ENCODE measurements around the gene IKZF4.

DNA sequence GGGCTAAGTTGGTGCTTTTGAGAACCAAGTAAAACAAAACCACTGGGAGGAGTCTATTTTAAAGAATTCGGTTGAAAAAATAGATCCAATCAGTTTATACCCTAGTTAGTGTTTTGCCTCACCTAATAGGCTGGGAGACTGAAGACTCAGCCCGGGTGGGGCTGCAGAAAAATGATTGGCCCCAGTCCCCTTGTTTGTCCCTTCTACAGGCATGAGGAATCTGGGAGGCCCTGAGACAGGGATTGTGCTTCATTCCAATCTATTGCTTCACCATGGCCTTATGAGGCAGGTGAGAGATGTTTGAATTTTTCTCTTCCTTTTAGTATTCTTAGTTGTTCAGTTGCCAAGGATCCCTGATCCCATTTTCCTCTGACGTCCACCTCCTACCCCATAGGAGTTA, 48.8 kb upstream of the IKZF4 start:
- TF ChIP-seq ZFP30 (CRISPR knock-in tag; IDR thresholded peaks at IDR 0.05) (no peak), PPARA (CRISPR knock-in tag; IDR thresholded peaks at IDR 0.05; ENCODE audit: borderline replicate concordance) (no peak), RARB (CRISPR knock-in tag; IDR thresholded peaks at IDR 0.05) (no peak), TCF4 (CRISPR knock-in tag; IDR thresholded peaks at IDR 0.05; ENCODE audit: borderline replicate concordance) (no peak), OSR1 (CRISPR knock-in tag; IDR thresholded peaks at IDR 0.05) (no peak), CSDC2 (CRISPR knock-in tag; IDR thresholded peaks at IDR 0.05) (no peak), ESRRG (CRISPR knock-in tag; IDR thresholded peaks at IDR 0.05) (no peak), ISL1 (CRISPR knock-in tag; IDR thresholded peaks at IDR 0.05) (no peak), ARNTL (CRISPR knock-in tag; IDR thresholded peaks at IDR 0.05; ENCODE audit: borderline replicate concordance, low read depth) (no peak)
- TF ChIP-seq, protein P1, sequence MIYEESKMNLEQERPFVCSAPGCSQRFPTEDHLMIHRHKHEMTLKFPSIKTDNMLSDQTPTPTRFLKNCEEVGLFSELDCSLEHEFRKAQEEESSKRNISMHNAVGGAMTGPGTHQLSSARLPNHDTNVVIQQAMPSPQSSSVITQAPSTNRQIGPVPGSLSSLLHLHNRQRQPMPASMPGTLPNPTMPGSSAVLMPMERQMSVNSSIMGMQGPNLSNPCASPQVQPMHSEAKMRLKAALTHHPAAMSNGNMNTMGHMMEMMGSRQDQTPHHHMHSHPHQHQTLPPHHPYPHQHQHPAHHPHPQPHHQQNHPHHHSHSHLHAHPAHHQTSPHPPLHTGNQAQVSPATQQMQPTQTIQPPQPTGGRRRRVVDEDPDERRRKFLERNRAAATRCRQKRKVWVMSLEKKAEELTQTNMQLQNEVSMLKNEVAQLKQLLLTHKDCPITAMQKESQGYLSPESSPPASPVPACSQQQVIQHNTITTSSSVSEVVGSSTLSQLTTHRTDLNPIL (CRISPR knock-in tag; IDR thresholded peaks at IDR 0.05; ENCODE audit: low read depth): no peak
- TF ChIP-seq, protein P2, sequence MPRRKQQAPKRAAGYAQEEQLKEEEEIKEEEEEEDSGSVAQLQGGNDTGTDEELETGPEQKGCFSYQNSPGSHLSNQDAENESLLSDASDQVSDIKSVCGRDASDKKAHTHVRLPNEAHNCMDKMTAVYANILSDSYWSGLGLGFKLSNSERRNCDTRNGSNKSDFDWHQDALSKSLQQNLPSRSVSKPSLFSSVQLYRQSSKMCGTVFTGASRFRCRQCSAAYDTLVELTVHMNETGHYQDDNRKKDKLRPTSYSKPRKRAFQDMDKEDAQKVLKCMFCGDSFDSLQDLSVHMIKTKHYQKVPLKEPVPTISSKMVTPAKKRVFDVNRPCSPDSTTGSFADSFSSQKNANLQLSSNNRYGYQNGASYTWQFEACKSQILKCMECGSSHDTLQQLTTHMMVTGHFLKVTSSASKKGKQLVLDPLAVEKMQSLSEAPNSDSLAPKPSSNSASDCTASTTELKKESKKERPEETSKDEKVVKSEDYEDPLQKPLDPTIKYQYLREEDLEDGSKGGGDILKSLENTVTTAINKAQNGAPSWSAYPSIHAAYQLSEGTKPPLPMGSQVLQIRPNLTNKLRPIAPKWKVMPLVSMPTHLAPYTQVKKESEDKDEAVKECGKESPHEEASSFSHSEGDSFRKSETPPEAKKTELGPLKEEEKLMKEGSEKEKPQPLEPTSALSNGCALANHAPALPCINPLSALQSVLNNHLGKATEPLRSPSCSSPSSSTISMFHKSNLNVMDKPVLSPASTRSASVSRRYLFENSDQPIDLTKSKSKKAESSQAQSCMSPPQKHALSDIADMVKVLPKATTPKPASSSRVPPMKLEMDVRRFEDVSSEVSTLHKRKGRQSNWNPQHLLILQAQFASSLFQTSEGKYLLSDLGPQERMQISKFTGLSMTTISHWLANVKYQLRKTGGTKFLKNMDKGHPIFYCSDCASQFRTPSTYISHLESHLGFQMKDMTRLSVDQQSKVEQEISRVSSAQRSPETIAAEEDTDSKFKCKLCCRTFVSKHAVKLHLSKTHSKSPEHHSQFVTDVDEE (CRISPR knock-in tag; IDR thresholded peaks at IDR 0.05): no peak
- TF ChIP-seq, protein P3, sequence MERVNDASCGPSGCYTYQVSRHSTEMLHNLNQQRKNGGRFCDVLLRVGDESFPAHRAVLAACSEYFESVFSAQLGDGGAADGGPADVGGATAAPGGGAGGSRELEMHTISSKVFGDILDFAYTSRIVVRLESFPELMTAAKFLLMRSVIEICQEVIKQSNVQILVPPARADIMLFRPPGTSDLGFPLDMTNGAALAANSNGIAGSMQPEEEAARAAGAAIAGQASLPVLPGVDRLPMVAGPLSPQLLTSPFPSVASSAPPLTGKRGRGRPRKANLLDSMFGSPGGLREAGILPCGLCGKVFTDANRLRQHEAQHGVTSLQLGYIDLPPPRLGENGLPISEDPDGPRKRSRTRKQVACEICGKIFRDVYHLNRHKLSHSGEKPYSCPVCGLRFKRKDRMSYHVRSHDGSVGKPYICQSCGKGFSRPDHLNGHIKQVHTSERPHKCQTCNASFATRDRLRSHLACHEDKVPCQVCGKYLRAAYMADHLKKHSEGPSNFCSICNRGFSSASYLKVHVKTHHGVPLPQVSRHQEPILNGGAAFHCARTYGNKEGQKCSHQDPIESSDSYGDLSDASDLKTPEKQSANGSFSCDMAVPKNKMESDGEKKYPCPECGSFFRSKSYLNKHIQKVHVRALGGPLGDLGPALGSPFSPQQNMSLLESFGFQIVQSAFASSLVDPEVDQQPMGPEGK (CRISPR knock-in tag; IDR thresholded peaks at IDR 0.05; ENCODE audit: borderline replicate concordance): no peak

Data from SK-N-SH treated with all-trans-retinoic acid at 6 μM for 48 hours (cell line).